NAMALWA (cell line): ENCODE measurements around the gene PTPRB.
A peak's percentile ranks its signal among the peaks of the same experiment; 100 is the strongest.

Experiments
- DNase-seq: peaks from one replicate; pipeline ENCODE4 v3.0.0-alpha.2; 2015; ENCODE audit warnings: low spot score

PTPRB gene

DNA sequence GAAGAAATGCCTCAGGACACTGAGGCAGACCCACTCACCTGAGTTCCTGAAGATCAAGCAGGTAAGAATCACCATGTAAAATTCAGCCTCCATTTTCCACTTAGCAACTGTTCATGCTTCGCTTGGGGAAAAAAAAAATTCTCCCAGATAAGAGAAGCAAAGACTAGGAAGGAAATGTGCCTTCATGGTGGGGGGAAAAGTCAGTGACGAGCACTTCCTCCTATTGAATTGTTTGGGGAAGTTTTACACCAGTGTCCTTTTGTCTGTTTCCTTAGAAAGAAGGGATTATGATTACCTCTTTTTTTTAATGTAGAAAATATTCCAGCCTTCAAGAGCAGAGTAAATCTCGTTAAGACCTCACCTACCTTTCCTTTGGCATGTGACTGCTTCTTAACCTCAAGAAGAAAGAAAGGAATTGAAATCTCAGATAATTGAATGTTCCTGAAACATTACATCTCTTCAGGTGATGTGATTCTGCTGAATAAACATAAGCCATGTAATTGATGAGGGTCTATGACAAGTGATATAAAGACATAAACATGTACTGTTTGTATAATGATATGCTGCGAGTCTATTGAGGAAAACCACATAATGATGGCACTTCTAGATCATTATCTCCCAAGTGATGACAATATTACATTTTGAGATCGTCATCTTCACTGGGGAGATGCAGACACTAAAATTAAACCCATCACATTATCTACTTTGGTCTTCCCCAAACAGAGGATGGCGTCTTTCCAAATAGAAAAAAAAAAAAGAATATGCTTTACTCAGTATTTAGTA, at the start of gene PTPRB:
PTPRB (minus strand) TSS at position 127 of the 783 bp plus-strand sequence; CDS start at position 93, 34 bp downstream.
- DNase-seq = no peak

GRCh38 chr12:70686907-70687306, 49.7 kb upstream of the PTPRB start:
- DNase-seq = no peak

GRCh38 chr12:70686299-70686698, 49.1 kb upstream of the PTPRB start:
- no peak for DNase-seq

- DNase-seq = no peak
Observed at GRCh38 chr12:70683976-70684375, 46.7 kb upstream of the PTPRB start.

- no peak for DNase-seq
Observed at GRCh38 chr12:70671698-70672097, 34.5 kb upstream of the PTPRB start.

GRCh38 chr12:70670948-70671347, 33.7 kb upstream of the PTPRB start:
- DNase-seq = no peak

GRCh38 chr12:70667253-70667652, 30.0 kb upstream of the PTPRB start:
- DNase-seq = no peak

- DNase-seq = no peak
Observed at GRCh38 chr12:70666364-70666763, 29.1 kb upstream of the PTPRB start.

- DNase-seq = no peak
Observed at GRCh38 chr12:70664465-70664881, 27.2 kb upstream of the PTPRB start.

DNA sequence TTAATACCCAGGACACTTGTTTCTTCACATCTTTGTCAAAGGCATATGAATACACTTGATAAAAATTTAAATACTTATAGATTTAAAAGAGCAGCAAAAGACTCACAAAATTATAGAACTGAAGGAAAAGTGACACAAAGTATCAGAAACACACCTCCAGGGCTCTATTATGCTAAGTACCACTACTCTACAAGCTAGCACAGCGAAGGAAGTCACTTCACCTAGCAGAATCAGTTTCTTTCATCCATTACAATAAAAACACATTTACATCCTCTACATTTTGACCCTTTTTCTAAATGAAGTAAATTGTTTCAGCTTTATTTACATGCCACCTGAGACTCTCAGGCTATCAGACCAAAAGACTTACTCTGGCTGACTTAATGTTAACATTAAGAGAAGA, 26.6 kb upstream of the PTPRB start:
- DNase-seq = no peak

DNA sequence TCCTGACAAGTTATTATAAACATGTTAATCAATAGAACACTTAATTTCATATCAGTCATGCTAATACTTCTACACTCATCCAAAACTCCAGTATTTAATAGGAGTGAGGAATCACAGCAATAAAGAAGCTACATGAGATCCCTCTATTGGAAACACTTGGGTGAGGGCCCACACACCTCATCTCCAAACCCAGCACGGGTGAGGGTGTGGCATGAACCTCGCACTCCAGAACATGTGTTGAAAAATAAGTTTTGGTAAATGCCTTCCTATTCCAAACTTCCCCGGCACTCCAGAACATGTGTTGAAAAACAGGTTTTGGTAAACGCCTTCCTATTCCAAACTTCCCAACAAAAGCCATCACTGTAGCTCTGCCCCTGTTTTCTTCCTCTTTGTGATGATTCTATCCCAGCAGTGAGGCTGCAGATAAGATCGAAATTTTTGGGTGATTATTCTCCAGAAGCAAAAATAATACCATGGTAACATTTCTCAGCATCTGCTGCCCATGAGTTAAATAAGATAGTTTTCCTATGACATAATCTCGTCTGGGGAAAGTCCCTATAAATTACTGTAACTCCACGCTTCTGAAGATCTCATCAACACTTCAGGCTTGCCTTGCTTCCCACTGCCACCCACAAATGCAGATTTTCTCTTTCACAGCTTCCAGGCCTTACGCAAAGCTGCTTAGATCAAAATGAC, 24.4 kb upstream of the PTPRB start:
- DNase-seq = peak; percentile 4

- DNase-seq = peak; percentile 8
Observed at GRCh38 chr12:70660620-70661219, 23.5 kb upstream of the PTPRB start.

- DNase-seq = no peak
Observed at GRCh38 chr12:70660002-70660604, 22.9 kb upstream of the PTPRB start.

- DNase-seq = no peak
Observed at GRCh38 chr12:70659077-70659606, 21.9 kb upstream of the PTPRB start.

- no peak for DNase-seq
Observed at GRCh38 chr12:70657616-70658286, 20.5 kb upstream of the PTPRB start.

DNA sequence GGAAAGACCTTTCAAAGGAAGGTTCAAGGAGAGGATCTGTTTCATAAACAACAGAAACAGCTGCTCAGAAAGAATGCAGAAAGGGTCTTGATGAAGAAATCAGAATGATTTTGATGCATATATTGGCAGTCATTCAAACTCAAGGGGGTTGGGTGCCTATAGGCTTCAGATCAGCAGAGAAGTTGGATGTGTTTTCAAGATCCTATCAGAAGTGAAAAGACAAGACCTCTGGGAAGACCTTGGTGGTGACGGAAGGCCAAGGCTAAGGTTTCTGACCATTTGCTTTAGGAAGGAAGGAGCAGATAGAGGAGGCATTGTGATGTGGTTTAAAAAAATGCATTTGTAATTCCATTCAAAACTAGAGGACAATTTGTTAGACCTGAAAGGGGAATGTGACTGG, 15.2 kb upstream of the PTPRB start:
- no peak for DNase-seq

- no peak for DNase-seq
Observed at GRCh38 chr12:70648831-70649230, 11.6 kb upstream of the PTPRB start.

GRCh38 chr12:70648191-70648590, 11.0 kb upstream of the PTPRB start:
- no peak for DNase-seq

GRCh38 chr12:70646850-70647249, 9.6 kb upstream of the PTPRB start:
- no peak for DNase-seq

GRCh38 chr12:70645494-70646317, 8.5 kb upstream of the PTPRB start:
- no peak for DNase-seq

GRCh38 chr12:70644861-70645260, 7.6 kb upstream of the PTPRB start:
- no peak for DNase-seq
